Measurements from ENCODE around the gene YPEL2.

YPEL2 gene

DNA sequence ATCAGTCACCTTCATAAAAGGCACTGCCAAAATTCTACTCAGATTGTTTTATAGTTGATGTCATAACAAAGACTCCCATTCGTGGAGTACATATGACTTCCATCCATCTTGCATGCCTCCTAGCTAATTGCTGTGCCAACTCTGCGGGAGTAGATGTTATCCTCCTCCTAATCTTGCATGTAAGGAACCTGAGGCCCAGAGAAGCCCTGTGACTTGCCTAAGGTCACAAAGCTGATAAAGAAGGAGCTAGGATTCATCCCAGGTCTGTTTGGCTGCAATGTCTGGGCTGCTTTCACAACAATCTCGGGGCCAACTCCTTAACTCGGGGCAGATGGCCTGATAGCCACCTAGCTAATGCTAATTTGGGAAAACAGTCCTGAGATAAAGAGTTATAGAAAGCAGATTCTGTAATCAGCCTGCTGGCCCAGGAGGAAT is 87.3 kb downstream of the YPEL2 start:
- no peak for DNase-seq (ENCODE audit: low read depth in 1 of 2, low spot score in 1 of 2)
- no peak overlapping the region for H3K4me3 ChIP-seq (replicated peaks; ENCODE audit: insufficient read depth, low read length)
- TF ChIP-seq GABPA (IDR thresholded peaks at IDR 0.05; ENCODE audit: low read depth): no peak
- H3K27ac ChIP-seq (replicated peaks): no peak overlapping the region
- H3K27me3 ChIP-seq (ENCODE audit: insufficient read depth, poor library complexity, severe bottlenecking): no peaks in the 10 kb centered on the region

DNA sequence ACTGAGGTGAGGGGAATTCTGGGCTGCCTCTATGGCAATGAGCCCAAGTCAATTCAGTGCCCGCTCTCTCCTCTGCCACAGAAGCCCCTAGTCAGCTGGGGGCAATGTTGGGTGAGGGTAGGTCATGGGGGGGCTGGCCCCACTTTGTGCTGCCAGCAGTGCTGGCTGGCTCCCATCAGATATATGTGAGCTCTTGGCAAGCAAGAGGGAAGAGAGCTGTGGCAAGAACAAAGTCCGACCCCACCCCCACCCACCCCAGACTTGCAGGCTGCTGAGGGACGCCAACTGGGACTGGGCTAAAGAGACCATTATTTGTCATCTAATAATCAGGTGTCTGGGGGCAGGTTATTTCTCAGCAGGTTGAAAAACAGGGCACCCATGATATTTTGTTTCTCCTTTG is 89.4 kb downstream of the YPEL2 start:
- Histone ChIP-seq H3K27me3 (ENCODE audit: insufficient read depth, poor library complexity, severe bottlenecking) (no peaks in the 10 kb centered on the region), H3K27ac (replicated peaks) (no peak overlapping the region), H3K4me3 (replicated peaks; ENCODE audit: insufficient read depth, low read length) (no peak overlapping the region)
- no peak for DNase-seq (ENCODE audit: low read depth in 1 of 2, low spot score in 1 of 2)
- TF ChIP-seq, protein P1, sequence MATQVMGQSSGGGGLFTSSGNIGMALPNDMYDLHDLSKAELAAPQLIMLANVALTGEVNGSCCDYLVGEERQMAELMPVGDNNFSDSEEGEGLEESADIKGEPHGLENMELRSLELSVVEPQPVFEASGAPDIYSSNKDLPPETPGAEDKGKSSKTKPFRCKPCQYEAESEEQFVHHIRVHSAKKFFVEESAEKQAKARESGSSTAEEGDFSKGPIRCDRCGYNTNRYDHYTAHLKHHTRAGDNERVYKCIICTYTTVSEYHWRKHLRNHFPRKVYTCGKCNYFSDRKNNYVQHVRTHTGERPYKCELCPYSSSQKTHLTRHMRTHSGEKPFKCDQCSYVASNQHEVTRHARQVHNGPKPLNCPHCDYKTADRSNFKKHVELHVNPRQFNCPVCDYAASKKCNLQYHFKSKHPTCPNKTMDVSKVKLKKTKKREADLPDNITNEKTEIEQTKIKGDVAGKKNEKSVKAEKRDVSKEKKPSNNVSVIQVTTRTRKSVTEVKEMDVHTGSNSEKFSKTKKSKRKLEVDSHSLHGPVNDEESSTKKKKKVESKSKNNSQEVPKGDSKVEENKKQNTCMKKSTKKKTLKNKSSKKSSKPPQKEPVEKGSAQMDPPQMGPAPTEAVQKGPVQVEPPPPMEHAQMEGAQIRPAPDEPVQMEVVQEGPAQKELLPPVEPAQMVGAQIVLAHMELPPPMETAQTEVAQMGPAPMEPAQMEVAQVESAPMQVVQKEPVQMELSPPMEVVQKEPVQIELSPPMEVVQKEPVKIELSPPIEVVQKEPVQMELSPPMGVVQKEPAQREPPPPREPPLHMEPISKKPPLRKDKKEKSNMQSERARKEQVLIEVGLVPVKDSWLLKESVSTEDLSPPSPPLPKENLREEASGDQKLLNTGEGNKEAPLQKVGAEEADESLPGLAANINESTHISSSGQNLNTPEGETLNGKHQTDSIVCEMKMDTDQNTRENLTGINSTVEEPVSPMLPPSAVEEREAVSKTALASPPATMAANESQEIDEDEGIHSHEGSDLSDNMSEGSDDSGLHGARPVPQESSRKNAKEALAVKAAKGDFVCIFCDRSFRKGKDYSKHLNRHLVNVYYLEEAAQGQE (IDR thresholded peaks at IDR 0.05; ENCODE audit: insufficient replicate concordance, low read depth): no peak
- no peak for TF ChIP-seq POLR2AphosphoS5 (IDR thresholded peaks at IDR 0.05; ENCODE audit: low read depth)
- TF ChIP-seq SPI1 (IDR thresholded peaks at IDR 0.05; ENCODE audit: borderline replicate concordance, low read depth): no peak
- TF ChIP-seq, protein P2, sequence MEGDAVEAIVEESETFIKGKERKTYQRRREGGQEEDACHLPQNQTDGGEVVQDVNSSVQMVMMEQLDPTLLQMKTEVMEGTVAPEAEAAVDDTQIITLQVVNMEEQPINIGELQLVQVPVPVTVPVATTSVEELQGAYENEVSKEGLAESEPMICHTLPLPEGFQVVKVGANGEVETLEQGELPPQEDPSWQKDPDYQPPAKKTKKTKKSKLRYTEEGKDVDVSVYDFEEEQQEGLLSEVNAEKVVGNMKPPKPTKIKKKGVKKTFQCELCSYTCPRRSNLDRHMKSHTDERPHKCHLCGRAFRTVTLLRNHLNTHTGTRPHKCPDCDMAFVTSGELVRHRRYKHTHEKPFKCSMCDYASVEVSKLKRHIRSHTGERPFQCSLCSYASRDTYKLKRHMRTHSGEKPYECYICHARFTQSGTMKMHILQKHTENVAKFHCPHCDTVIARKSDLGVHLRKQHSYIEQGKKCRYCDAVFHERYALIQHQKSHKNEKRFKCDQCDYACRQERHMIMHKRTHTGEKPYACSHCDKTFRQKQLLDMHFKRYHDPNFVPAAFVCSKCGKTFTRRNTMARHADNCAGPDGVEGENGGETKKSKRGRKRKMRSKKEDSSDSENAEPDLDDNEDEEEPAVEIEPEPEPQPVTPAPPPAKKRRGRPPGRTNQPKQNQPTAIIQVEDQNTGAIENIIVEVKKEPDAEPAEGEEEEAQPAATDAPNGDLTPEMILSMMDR (IDR thresholded peaks at IDR 0.05; ENCODE audit: insufficient read depth, low read length): no peak
- TF ChIP-seq GABPA (IDR thresholded peaks at IDR 0.05; ENCODE audit: low read depth): no peak

DNA sequence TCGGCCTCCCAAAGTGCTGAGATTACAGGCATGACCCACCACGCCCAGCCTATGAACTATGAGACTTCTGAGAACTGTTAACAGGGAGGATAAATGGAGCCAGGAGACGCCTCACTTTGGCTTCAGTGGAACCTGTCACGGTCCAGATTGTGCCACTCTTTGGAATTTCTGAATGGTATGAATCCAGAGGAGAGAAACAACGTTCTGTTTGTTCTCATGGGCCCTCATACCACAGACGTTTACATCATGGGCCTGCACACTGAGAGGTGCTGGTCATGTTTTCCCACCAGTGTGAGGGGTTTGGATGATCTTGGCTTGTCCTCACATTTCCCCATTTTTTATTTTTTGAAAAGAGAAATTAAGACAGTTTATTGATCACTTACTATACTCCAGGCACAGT is 90.3 kb downstream of the YPEL2 start:
- TF ChIP-seq, protein P2 (IDR thresholded peaks at IDR 0.05; ENCODE audit: insufficient read depth, low read length): no peak
- TF ChIP-seq POLR2AphosphoS5 (IDR thresholded peaks at IDR 0.05; ENCODE audit: low read depth) (no peak), GABPA (IDR thresholded peaks at IDR 0.05; ENCODE audit: low read depth) (no peak), SPI1 (IDR thresholded peaks at IDR 0.05; ENCODE audit: borderline replicate concordance, low read depth) (no peak)
- TF ChIP-seq, protein P1 (IDR thresholded peaks at IDR 0.05; ENCODE audit: insufficient replicate concordance, low read depth): no peak
- no peak for DNase-seq (ENCODE audit: low read depth in 1 of 2, low spot score in 1 of 2)
- H3K27ac ChIP-seq (replicated peaks): no peak overlapping the region
- no peak overlapping the region for H3K4me3 ChIP-seq (replicated peaks; ENCODE audit: insufficient read depth, low read length)
- H3K27me3 ChIP-seq (ENCODE audit: insufficient read depth, poor library complexity, severe bottlenecking): no peaks in the 10 kb centered on the region

DNA sequence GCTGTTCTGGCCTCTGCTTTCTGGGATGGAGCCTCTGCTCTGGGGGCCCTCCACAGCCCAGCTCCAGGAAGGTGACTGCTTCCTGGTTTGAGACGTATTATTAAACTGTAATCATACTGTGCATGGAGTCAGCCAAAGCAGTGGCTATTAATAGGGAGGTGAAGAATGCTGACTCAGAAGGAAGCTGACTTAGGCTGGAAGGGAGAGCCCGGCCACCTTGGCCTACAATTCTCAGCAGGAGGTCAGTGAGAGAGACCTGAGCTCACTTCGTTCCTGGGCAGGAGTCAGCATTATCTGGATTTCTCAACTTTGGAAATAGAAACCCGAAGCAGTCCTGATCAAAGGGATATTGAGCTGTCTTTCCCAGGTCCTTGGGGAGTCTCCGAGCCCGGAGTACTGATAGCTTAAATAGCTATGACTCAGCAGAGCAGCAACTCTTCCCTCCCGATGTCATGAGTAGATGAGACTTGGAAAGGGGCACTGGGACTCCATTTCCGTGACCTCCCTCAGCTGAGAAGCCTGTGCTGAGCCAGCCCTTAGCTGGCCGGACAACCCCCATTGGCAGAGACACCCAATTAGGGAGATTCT is 91.8 kb downstream of the YPEL2 start:
- TF ChIP-seq GABPA (IDR thresholded peaks at IDR 0.05; ENCODE audit: low read depth): no peak
- no peak for TF ChIP-seq SPI1 (IDR thresholded peaks at IDR 0.05; ENCODE audit: borderline replicate concordance, low read depth)
- TF ChIP-seq POLR2AphosphoS5 (IDR thresholded peaks at IDR 0.05; ENCODE audit: low read depth): no peak
- TF ChIP-seq, protein P1 (IDR thresholded peaks at IDR 0.05; ENCODE audit: insufficient replicate concordance, low read depth): no peak
- TF ChIP-seq, protein P2 (IDR thresholded peaks at IDR 0.05; ENCODE audit: insufficient read depth, low read length): no peak
- H3K4me3 ChIP-seq (replicated peaks; ENCODE audit: insufficient read depth, low read length): no peak overlapping the region
- no peaks in the 10 kb centered on the region for H3K27me3 ChIP-seq (ENCODE audit: insufficient read depth, poor library complexity, severe bottlenecking)
- no peak for DNase-seq (ENCODE audit: low read depth in 1 of 2, low spot score in 1 of 2)
- H3K27ac ChIP-seq (replicated peaks): no peak overlapping the region

Data from HL-60 (cell line).